ENCODE measurements around the gene C6orf89. TPM values are rescaled to one million over a fixed set of nuclear protein-coding genes. Genes with fewer than 3 reads are reported as not detected.

The C6orf89 gene
- total RNA-seq, 4 donors from 2014 or later: 7.8 to 41.8 (median 28.2) TPM

GRCh38 chr6:36913082-36913481 is 27.3 kb downstream of the C6orf89 start:
- DNase-seq: no peak
- intact Hi-C loops (cut with DNase I; ENCODE audit: low total_unique reads): loop anchor here (5.0 kb wide), 1 partner anchor 1026 kb away; no protein-coding TSS in a partner anchor
- Histone ChIP-seq H3K4me1 (peaks cover 0 to 33% (median 2%) of the 10 kb centered on the region in 4 donors), H3K27ac (peak overlapping the region in 3 of 4 donors; percentile 44 to 54 (median 49)), H3K36me3 (peaks cover 0 to 19% (median 9%) of the 10 kb centered on the region in 4 donors), H3K9me3 (no peaks in the 10 kb centered on the region), H3K4me3 (no peak overlapping the region), H3K27me3 (no peaks in the 10 kb centered on the region)
- no peak for TF ChIP-seq CTCF (IDR thresholded peaks at IDR 0.05)
- no peak for TF ChIP-seq POLR2A (IDR thresholded peaks at IDR 0.05)
- no peak for TF ChIP-seq EP300 (IDR thresholded peaks at IDR 0.05; ENCODE audit: low read depth)
- TF ChIP-seq POLR2AphosphoS5 (IDR thresholded peaks at IDR 0.05): no peak
- 79 to 84% methylated on average over 2 to 4 of the region's 4 CpGs for WGBS, 2 donors (ENCODE audit: low coverage in 1 of 2)
- in situ Hi-C loops (cut with MboI; ENCODE audit: low pct_ligation_motif_present in 1 of 4, low pct_unique_long_range_greater_than_20kb in 1 of 4, low sequenced_read_pairs in 3 of 4): no loop called here

DNA sequence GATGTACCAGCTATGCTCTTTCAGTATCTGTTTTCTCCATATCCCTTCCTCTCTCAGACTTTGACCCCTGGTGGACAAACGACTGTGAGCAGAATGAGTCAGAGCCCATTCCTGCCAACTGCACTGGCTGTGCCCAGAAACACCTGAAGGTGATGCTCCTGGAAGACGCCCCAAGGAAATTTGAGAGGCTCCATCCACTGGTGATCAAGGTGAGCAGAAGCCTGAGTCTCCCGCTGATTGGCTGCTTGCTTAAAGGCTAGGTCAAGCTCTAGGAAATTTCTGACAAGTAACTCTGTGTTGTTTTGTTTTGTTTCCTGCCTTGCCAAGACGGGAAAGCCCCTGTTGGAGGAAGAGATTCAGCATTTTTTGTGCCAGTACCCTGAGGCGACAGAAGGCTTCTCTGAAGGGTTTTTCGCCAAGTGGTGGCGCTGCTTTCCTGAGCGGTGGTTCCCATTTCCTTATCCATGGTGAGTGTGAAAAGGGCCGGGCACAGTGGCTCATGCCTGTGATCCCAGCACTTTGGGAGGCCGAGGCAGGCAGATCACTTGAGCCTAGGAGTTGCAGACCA is 28.6 kb downstream of the C6orf89 start:
- H3K27me3 ChIP-seq: no peaks in the 10 kb centered on the region
- DNase-seq: peak; percentile 77
- no peak overlapping the region for H3K4me3 ChIP-seq
- H3K27ac ChIP-seq: peak overlapping the region in 3 of 4 donors; percentile 42 to 54 (median 44)
- peaks cover 0 to 36% (median 2%) of the 10 kb centered on the region in 4 donors for H3K4me1 ChIP-seq
- in situ Hi-C loops (cut with MboI; ENCODE audit: low pct_ligation_motif_present in 1 of 4, low pct_unique_long_range_greater_than_20kb in 1 of 4, low sequenced_read_pairs in 3 of 4) (no loop called here), intact Hi-C loops (cut with DNase I; ENCODE audit: low total_unique reads) (loop anchor here (5.0 kb wide), 1 partner anchor 1027 kb away; no protein-coding TSS in a partner anchor)
- no peaks in the 10 kb centered on the region for H3K9me3 ChIP-seq
- 20 to 50% methylated on average over 1 to 10 of the region's 10 CpGs for WGBS, 2 donors (ENCODE audit: low coverage in 1 of 2)
- TF ChIP-seq EP300 (IDR thresholded peaks at IDR 0.05; ENCODE audit: low read depth) (no peak), POLR2A (IDR thresholded peaks at IDR 0.05) (no peak), CTCF (IDR thresholded peaks at IDR 0.05) (peak in 3 of 5 experiments; percentile 22 to 54 (median 34)), POLR2AphosphoS5 (IDR thresholded peaks at IDR 0.05) (peak in 1 of 3 donors; percentile 43)
- H3K36me3 ChIP-seq: peaks cover 0 to 30% (median 9%) of the 10 kb centered on the region in 4 donors

- Histone ChIP-seq H3K27ac (no peak overlapping the region), H3K4me3 (no peak overlapping the region), H3K27me3 (no peaks in the 10 kb centered on the region), H3K4me1 (peaks cover 0 to 36% (median 2%) of the 10 kb centered on the region in 4 donors), H3K36me3 (peaks cover 0 to 32% (median 9%) of the 10 kb centered on the region in 4 donors), H3K9me3 (no peaks in the 10 kb centered on the region)
- in situ Hi-C loops (cut with MboI; ENCODE audit: low pct_ligation_motif_present in 1 of 4, low pct_unique_long_range_greater_than_20kb in 1 of 4, low sequenced_read_pairs in 3 of 4): no loop called here
- intact Hi-C loops (cut with DNase I; ENCODE audit: low total_unique reads): no loop called here
- TF ChIP-seq EP300 (IDR thresholded peaks at IDR 0.05; ENCODE audit: low read depth): no peak
- no peak for TF ChIP-seq POLR2AphosphoS5 (IDR thresholded peaks at IDR 0.05)
- no peak for TF ChIP-seq POLR2A (IDR thresholded peaks at IDR 0.05)
- TF ChIP-seq CTCF (IDR thresholded peaks at IDR 0.05): no peak
- DNase-seq: no peak
- WGBS, 2 donors (ENCODE audit: low coverage in 1 of 2): 93 to 100% methylated on average over 4 of the region's 4 CpGs
These were observed 29.8 kb downstream of the C6orf89 start for GRCh38 chr6:36915599-36915998.

GRCh38 chr6:36916126-36916525 is 30.4 kb downstream of the C6orf89 start:
- H3K4me3 ChIP-seq: no peak overlapping the region
- H3K9me3 ChIP-seq: no peaks in the 10 kb centered on the region
- DNase-seq: no peak
- peaks cover 0 to 32% (median 9%) of the 10 kb centered on the region in 4 donors for H3K36me3 ChIP-seq
- 69 to 91% methylated on average over 2 of the region's 2 CpGs for WGBS, 2 donors (ENCODE audit: low coverage in 1 of 2)
- in situ Hi-C loops (cut with MboI; ENCODE audit: low pct_ligation_motif_present in 1 of 4, low pct_unique_long_range_greater_than_20kb in 1 of 4, low sequenced_read_pairs in 3 of 4) (no loop called here), intact Hi-C loops (cut with DNase I; ENCODE audit: low total_unique reads) (no loop called here)
- no peak for TF ChIP-seq POLR2AphosphoS5 (IDR thresholded peaks at IDR 0.05)
- no peak for TF ChIP-seq POLR2A (IDR thresholded peaks at IDR 0.05)
- TF ChIP-seq CTCF (IDR thresholded peaks at IDR 0.05): no peak
- no peak for TF ChIP-seq EP300 (IDR thresholded peaks at IDR 0.05; ENCODE audit: low read depth)
- no peak overlapping the region for H3K27ac ChIP-seq
- peaks cover 0 to 36% (median 2%) of the 10 kb centered on the region in 4 donors for H3K4me1 ChIP-seq
- H3K27me3 ChIP-seq: no peaks in the 10 kb centered on the region
